PC-3 (cell line): Measurements from ENCODE around the gene RSRC1. TPM values are rescaled to one million over a fixed set of nuclear protein-coding genes. Genes with fewer than 3 reads are reported as not detected.
A peak's percentile ranks its signal among the peaks of the same experiment; 100 is the strongest.

Experiments used
- ATAC-seq: fragments of 200-7000 bp; cut with Tn5 transposase; 2 replicates; pipeline ENCODE4 v1.9.1; 2020; ENCODE audit warnings: mild to moderate bottlenecking, moderate library complexity
- BruUV-seq: library from RNA; stranded (reverse); fragments of 400-500 nt; replicated peaks from 2 replicates; lab custom pipeline; 2021; lab: Mats Ljungman, UMichigan
- CTCF ChIA-PET: fragments of 300-600 bp; sonication (Branson Sonifier 250); formaldehyde crosslinking; loops from one replicate; lab custom pipeline; 2022; ENCODE audit warnings: antibody characterized with exemption; lab: Charles Lee
- POLR2A ChIA-PET: fragments of 300-600 bp; sonication (Branson Sonifier 250); formaldehyde crosslinking; loops from one replicate; lab custom pipeline; 2022; ENCODE audit warnings: antibody characterized with exemption; ENCODE audit not compliant: unreplicated experiment; lab: Charles Lee
- DNase-seq: peaks from one replicate; pipeline ENCODE4 v3.0.0-alpha.2; 2015
- H2AFZ ChIP-seq: fragments of 300-600 bp; sonication (generic); 2 replicates; pipeline ENCODE4 v1.6.0; 2016; ENCODE audit warnings: antibody characterized with exemption, low read length
- H3F3A ChIP-seq: fragments of 300-600 bp; sonication (generic); one replicate; pipeline ENCODE4 v1.6.0; 2017; ENCODE audit warnings: antibody characterized with exemption, low read length, control low read depth, mild to moderate bottlenecking; ENCODE audit not compliant: unreplicated experiment
- H3K27ac ChIP-seq: fragments of 300-600 bp; sonication (generic); 2 replicates; pipeline ENCODE4 v1.5.1; 2016; ENCODE audit warnings: mild to moderate bottlenecking, low read length
- H3K27me3 ChIP-seq: fragments of 300-600 bp; sonication (generic); 2 replicates; pipeline ENCODE4 v1.6.1; 2016; ENCODE audit warnings: low read length, mixed read lengths
- H3K36me3 ChIP-seq: fragments of 300-600 bp; sonication (generic); 2 replicates; pipeline ENCODE4 v1.6.1; 2016; ENCODE audit warnings: low read depth, mixed run types, low read length, mixed read lengths
- H3K4me1 ChIP-seq: fragments of 300-600 bp; sonication (generic); 2 replicates; pipeline ENCODE4 v1.5.1; 2016; ENCODE audit warnings: low read length; ENCODE audit not compliant: insufficient read depth
- H3K4me2 ChIP-seq: fragments of 300-600 bp; sonication (generic); 2 replicates; pipeline ENCODE4 v1.6.0; 2016; ENCODE audit warnings: low read length
- H3K4me3 ChIP-seq: fragments of 300-600 bp; sonication (generic); 2 replicates; pipeline ENCODE4 v1.5.1; 2016; ENCODE audit warnings: mild to moderate bottlenecking, low read length, mixed read lengths
- H3K79me2 ChIP-seq: fragments of 300-600 bp; sonication (generic); 2 replicates; pipeline ENCODE4 v1.6.1; 2017; ENCODE audit warnings: low read length, mixed read lengths
- H3K9ac ChIP-seq: fragments of 300-600 bp; sonication (generic); 2 replicates; pipeline ENCODE4 v1.6.0; 2016; ENCODE audit warnings: mild to moderate bottlenecking, low read length
- H3K9me2 ChIP-seq: fragments of 300-600 bp; sonication (generic); replicated peaks from 2 replicates; pipeline ENCODE4 v1.6.1; 2016; ENCODE audit warnings: mixed run types, low read length, mixed read lengths
- H3K9me3 ChIP-seq: fragments of 300-600 bp; sonication (generic); 2 replicates; pipeline ENCODE4 v1.6.1; 2016; ENCODE audit warnings: low read length, mixed read lengths
- H4K20me1 ChIP-seq: fragments of 300-600 bp; sonication (generic); 2 replicates; pipeline ENCODE4 v1.6.1; 2016; ENCODE audit warnings: low read length, mixed read lengths
- EZH2 ChIP-seq: fragments of 300-600 bp; sonication (generic); IDR thresholded peaks from one replicate; pipeline ENCODE4 v1.6.1; 2017; ENCODE audit warnings: antibody characterized with exemption, mild to moderate bottlenecking, low read length; ENCODE audit not compliant: unreplicated experiment
- EZH2phosphoT487 ChIP-seq: fragments of 300-600 bp; sonication (generic); IDR thresholded peaks from 2 replicates; pipeline ENCODE4 v1.6.1; 2018; ENCODE audit warnings: mild to moderate bottlenecking, antibody characterized with exemption, low read length, borderline replicate concordance
- intact Hi-C: fragments of 100-400 bp; cut with micrococcal nuclease; formaldehyde crosslinking; loops from 2 replicates; pipeline ENCODE4 v1.9.0; 2023
- total RNA-seq: library from RNA; depleted of rRNA; stranded (reverse); fragments of >200 nt; gene quantifications from 2 replicates; pipeline ENCODE4 v1.2.3, GENCODE V29; 2014
- TF ChIP-seq, protein P1 (sequence below): fragments of 300-600 bp; sonication (generic); conservative IDR thresholded peaks from 2 replicates; pipeline ENCODE4 v1.5.1; 2017; ENCODE audit warnings: antibody characterized with exemption, low read depth, mild to moderate bottlenecking, low read length

Gene RSRC1
- total RNA-seq, 1 experiment from 2014 or later = 39.5 TPM

GRCh38 chr3:158085358-158085757, 24.5 kb upstream of the RSRC1 start:
- peaks cover 16% of the 10 kb centered on the region; the same call in 1 of the 2 replicates for H3K79me2 ChIP-seq
- no TSS peak for BruUV-seq
- TF ChIP-seq, protein P1, sequence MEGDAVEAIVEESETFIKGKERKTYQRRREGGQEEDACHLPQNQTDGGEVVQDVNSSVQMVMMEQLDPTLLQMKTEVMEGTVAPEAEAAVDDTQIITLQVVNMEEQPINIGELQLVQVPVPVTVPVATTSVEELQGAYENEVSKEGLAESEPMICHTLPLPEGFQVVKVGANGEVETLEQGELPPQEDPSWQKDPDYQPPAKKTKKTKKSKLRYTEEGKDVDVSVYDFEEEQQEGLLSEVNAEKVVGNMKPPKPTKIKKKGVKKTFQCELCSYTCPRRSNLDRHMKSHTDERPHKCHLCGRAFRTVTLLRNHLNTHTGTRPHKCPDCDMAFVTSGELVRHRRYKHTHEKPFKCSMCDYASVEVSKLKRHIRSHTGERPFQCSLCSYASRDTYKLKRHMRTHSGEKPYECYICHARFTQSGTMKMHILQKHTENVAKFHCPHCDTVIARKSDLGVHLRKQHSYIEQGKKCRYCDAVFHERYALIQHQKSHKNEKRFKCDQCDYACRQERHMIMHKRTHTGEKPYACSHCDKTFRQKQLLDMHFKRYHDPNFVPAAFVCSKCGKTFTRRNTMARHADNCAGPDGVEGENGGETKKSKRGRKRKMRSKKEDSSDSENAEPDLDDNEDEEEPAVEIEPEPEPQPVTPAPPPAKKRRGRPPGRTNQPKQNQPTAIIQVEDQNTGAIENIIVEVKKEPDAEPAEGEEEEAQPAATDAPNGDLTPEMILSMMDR = no peak
- TF ChIP-seq EZH2 (no peak), EZH2phosphoT487 (no peak)
- H3K9me3 ChIP-seq = no peaks in the 10 kb centered on the region
- no peaks in the 10 kb centered on the region for H3K36me3 ChIP-seq
- intact Hi-C loops = loop anchor here (10.0 kb wide), 1 partner anchor 301 kb away; no protein-coding TSS in a partner anchor
- peaks cover 31% of the 10 kb centered on the region for H3K4me1 ChIP-seq
- DNase-seq (peak; percentile 41), ATAC-seq (peak; percentile 23)
- H3F3A ChIP-seq = no peaks in the 10 kb centered on the region
- H3K27ac ChIP-seq = peak overlapping the region; percentile 75
- H4K20me1 ChIP-seq = no peaks in the 10 kb centered on the region
- H2AFZ ChIP-seq = no peak overlapping the region
- no peak overlapping the region for H3K4me3 ChIP-seq
- POLR2A ChIA-PET = no interaction called here
- no peaks in the 10 kb centered on the region for H3K9me2 ChIP-seq
- no peak overlapping the region for H3K9ac ChIP-seq
- no peaks in the 10 kb centered on the region for H3K27me3 ChIP-seq
- H3K4me2 ChIP-seq = peak overlapping the region; percentile 43
- CTCF ChIA-PET = no interaction called here

- Histone ChIP-seq H3K9me3 (no peaks in the 10 kb centered on the region), H3K27ac (peak overlapping the region; percentile 75), H4K20me1 (no peaks in the 10 kb centered on the region), H3K27me3 (no peaks in the 10 kb centered on the region), H3K4me3 (no peak overlapping the region), H2AFZ (no peak overlapping the region), H3K9ac (peak overlapping the region; percentile 44), H3K4me1 (peaks cover 31% of the 10 kb centered on the region), H3K9me2 (no peaks in the 10 kb centered on the region), H3F3A (no peaks in the 10 kb centered on the region), H3K4me2 (peak overlapping the region; percentile 43), H3K79me2 (peaks cover 16% of the 10 kb centered on the region; the same call in 1 of the 2 replicates), H3K36me3 (no peaks in the 10 kb centered on the region)
- ChIA-PET CTCF (interaction anchor here (0.6 kb wide), 1 partner anchor 477 kb away, joined by 3 read pairs; no protein-coding TSS in a partner anchor), POLR2A (no interaction called here)
- TF ChIP-seq EZH2 = no peak
- TF ChIP-seq, protein P1 = no peak
- no peak for TF ChIP-seq EZH2phosphoT487
- ATAC-seq (no peak), DNase-seq (no peak)
- intact Hi-C loops = loop anchor here (1.0 to 10.0 kb wide), 2 partner anchors 104 to 301 kb away; no protein-coding TSS in a partner anchor
- no TSS peak for BruUV-seq
Measured at GRCh38 chr3:158085931-158086330, 24.0 kb upstream of the RSRC1 start.

GRCh38 chr3:158086361-158086760, 23.5 kb upstream of the RSRC1 start:
- CTCF ChIA-PET = interaction anchor here (0.6 kb wide), 1 partner anchor 477 kb away, joined by 3 read pairs; no protein-coding TSS in a partner anchor
- no peaks in the 10 kb centered on the region for H3K9me3 ChIP-seq
- H3K4me2 ChIP-seq = peak overlapping the region; percentile 43
- intact Hi-C loops = loop anchor here (1.0 to 10.0 kb wide), 2 partner anchors 104 to 302 kb away; no protein-coding TSS in a partner anchor
- no peaks in the 10 kb centered on the region for H3F3A ChIP-seq
- no peaks in the 10 kb centered on the region for H3K9me2 ChIP-seq
- no peaks in the 10 kb centered on the region for H4K20me1 ChIP-seq
- no peak; the same call in 1 of the 2 replicates for ATAC-seq
- no peak for TF ChIP-seq EZH2phosphoT487
- TF ChIP-seq, protein P1 = no peak
- TF ChIP-seq EZH2 = no peak
- H3K27me3 ChIP-seq = no peaks in the 10 kb centered on the region
- H3K4me3 ChIP-seq = no peak overlapping the region
- H3K4me1 ChIP-seq = peaks cover 31% of the 10 kb centered on the region
- peak; percentile 28 for DNase-seq
- no peak overlapping the region for H2AFZ ChIP-seq
- POLR2A ChIA-PET = no interaction called here
- H3K9ac ChIP-seq = peak overlapping the region; percentile 44
- H3K79me2 ChIP-seq = peaks cover 16% of the 10 kb centered on the region; the same call in 1 of the 2 replicates
- peak overlapping the region; percentile 75 for H3K27ac ChIP-seq
- H3K36me3 ChIP-seq = no peaks in the 10 kb centered on the region
- BruUV-seq = TSS peak; percentile 60
